ENCODE measurements around the gene CTXND1.
A peak's percentile ranks its signal among the peaks of the same experiment; 100 is the strongest.

The CTXND1 gene

GRCh38 chr15:80152180-80152895 is 99.7 kb downstream of the CTXND1 start:
- DNase-seq (ENCODE audit: low spot score), result peak; percentile 98
- no peak for TF ChIP-seq CTCF (IDR thresholded peaks at IDR 0.05; ENCODE audit: extremely low read depth, insufficient read depth, missing control alignments)
- in situ Hi-C loops (cut with MboI; ENCODE audit: low pct_unique_long_range_greater_than_20kb, low sequenced_read_pairs, unreplicated experiment), result loop anchor here (25.0 kb wide), 1 partner anchor 815 kb away; no protein-coding TSS in a partner anchor

DNA sequence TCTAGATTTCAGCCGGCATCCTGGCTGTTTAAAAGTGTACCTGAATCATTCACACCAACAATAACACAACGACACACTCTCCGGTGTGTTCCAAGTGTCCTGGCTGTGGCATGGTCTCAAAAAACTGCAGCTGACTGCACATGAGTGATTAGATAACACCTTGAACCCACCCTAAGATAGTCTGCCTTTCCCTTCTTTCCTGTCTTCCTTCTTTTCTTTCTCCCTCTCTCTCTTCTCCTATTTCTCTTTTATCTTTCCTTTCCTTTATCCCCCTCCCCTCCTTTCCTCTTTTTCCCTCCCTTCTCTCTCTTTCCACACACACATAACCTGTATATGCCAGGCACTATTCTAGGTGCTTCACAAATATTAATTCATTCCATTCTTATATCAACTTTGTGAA is 100.4 kb downstream of the CTXND1 start:
- DNase-seq (ENCODE audit: low spot score), result no peak
- TF ChIP-seq CTCF (IDR thresholded peaks at IDR 0.05; ENCODE audit: extremely low read depth, insufficient read depth, missing control alignments), result no peak
- in situ Hi-C loops (cut with MboI; ENCODE audit: low pct_unique_long_range_greater_than_20kb, low sequenced_read_pairs, unreplicated experiment), result loop anchor here (25.0 kb wide), 1 partner anchor 814 kb away; no protein-coding TSS in a partner anchor

DNA sequence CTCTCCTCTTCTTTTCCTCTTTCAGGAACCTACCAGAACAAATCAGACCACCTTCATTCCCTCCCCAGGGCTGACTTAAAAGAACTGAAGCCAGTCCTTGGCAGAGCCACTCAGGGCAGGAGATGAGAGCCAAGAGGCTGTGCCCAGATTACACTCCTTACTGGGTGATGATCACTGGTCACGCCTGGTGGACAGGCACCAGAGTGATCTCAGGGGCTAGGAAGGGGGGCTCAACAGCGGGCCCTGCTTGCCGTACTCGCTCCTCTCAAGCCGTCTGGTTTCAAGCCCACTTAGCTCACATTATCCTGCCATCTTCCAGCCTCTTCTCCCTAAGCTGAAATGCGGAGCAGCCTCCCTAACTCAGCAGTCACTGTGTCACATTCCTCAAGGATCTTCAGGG is 100.9 kb downstream of the CTXND1 start:
- in situ Hi-C loops (cut with MboI; ENCODE audit: low pct_unique_long_range_greater_than_20kb, low sequenced_read_pairs, unreplicated experiment), result loop anchor here (25.0 kb wide), 1 partner anchor 814 kb away; no protein-coding TSS in a partner anchor
- no peak for TF ChIP-seq CTCF (IDR thresholded peaks at IDR 0.05; ENCODE audit: extremely low read depth, insufficient read depth, missing control alignments)
- DNase-seq (ENCODE audit: low spot score), result no peak

All from GM13977 (cell line).